Testis (tissue), 5 donors: ENCODE data around the gene DHPS. TPM values are rescaled to one million over a fixed set of nuclear protein-coding genes. Genes with fewer than 3 reads are reported as not detected.

Experiments
- DNase-seq: peaks from one replicate; pipeline ENCODE4 v3.0.0-alpha.2; 2019
- H3K27ac ChIP-seq, 2 donors: fragments of 200-600 bp; sonication (generic); one replicate each; pipeline ENCODE4 v1.5.1; 2019
- H3K27me3 ChIP-seq: fragments of 200-600 bp; sonication (generic); one replicate; pipeline ENCODE4 v1.5.1; 2019
- H3K36me3 ChIP-seq: fragments of 200-600 bp; sonication (generic); one replicate; pipeline ENCODE4 v1.5.1; 2017; ENCODE audit warnings: low read depth; ENCODE audit errors: missing control alignments
- H3K4me1 ChIP-seq: fragments of 200-600 bp; sonication (generic); one replicate; pipeline ENCODE4 v1.5.1; 2019
- H3K4me3 ChIP-seq, 2 donors: fragments of 200-600 bp; sonication (generic); one replicate each; pipeline ENCODE4 v1.5.1; 2017 to 2019
- H3K9me3 ChIP-seq: fragments of 200-600 bp; sonication (generic); one replicate; pipeline ENCODE4 v1.5.1; 2017
- POLR2A ChIP-seq: fragments of 450-650 bp; IDR thresholded peaks from one replicate; pipeline ENCODE4 v1.6.1; 2017; ENCODE audit warnings: antibody characterized with exemption, mild to moderate bottlenecking, moderate library complexity
- WGBS, 2 donors: methylation state at CpG; one replicate each; pipeline ENCODE4 v1.1.5; 2018; 5-methylcytosine and 5-hydroxymethylcytosine counted together
- intact Hi-C: fragments of 100-400 bp; cut with DNase I; formaldehyde crosslinking; loops from one replicate; pipeline ENCODE4 v1.15.1; 2023; ENCODE audit warnings: low total_unique reads
- long read RNA-seq, 2 donors: transcript quantifications; one replicate each; lab custom pipeline, GENCODE V29; 2026
- polyA plus RNA-seq: library from polyadenylated mRNA; stranded (reverse); fragments of 350-450 nt; fragmentation: Illumina TruSeq; extraction: RNeasy Lipid Tissue Mini Kit (QIAGEN cat#74804); gene quantifications from one replicate; pipeline ENCODE4 v1.2.3, GENCODE V29; 2014; ENCODE audit warnings: low read depth, low replicate concordance; ENCODE audit not compliant: insufficient read depth
- total RNA-seq, 2 donors: library from RNA; depleted of rRNA; stranded (reverse); fragments of >200 nt; gene quantifications; one replicate each; pipeline ENCODE4 v1.2.3, GENCODE V29; 2016
- TF ChIP-seq, protein P1 (sequence below), 3 experiments: fragments of 450-650 bp in 2 of 3; fragments of 200-600 bp in 1 of 3; sonication (generic) in 1 of 3; IDR thresholded peaks; one replicate each; pipeline ENCODE4 v1.5.1; 2016 to 2019; ENCODE audit warnings: antibody characterized with exemption in 3 of 3, mild to moderate bottlenecking in 2 of 3, moderate library complexity in 1 of 3

DHPS gene
- total RNA-seq (100 to 1,000 TPM in 1 of 2 donors, 10 to 100 TPM in 1; 85.9 to 119 TPM), polyA plus RNA-seq (50.2 TPM)
- long read RNA-seq, donor 1, transcript DHPS-201 (9 exons, 1,363 nt), result major isoform, 25 of 32 reads
- long read RNA-seq, donor 1, transcript DHPS-218 (2 exons, 1,085 nt), result minor isoform, 6 of 32 reads
- long read RNA-seq, donor 1, partial matches to known transcripts, result 0 of 32 reads
- long read RNA-seq, donor 1, other reads (novel, unspliced or antisense), result 0 of 32 reads
- long read RNA-seq, donor 2, transcript DHPS-201 (9 exons, 1,363 nt), result major isoform, 9 of 24 reads
- long read RNA-seq, donor 2, partial matches to known transcripts, result 7 of 24 reads
- long read RNA-seq, donor 2, other reads (novel, unspliced or antisense), result 0 of 24 reads

GRCh38 chr19:12681074-12681987, at the start of gene DHPS:
DHPS (minus strand) TSS chr19:12681880; CDS start chr19:12681766, 114 bp downstream.
- no peaks in the 10 kb centered on the region for H3K36me3 ChIP-seq
- no peak for TF ChIP-seq POLR2A
- TF ChIP-seq, protein P1, sequence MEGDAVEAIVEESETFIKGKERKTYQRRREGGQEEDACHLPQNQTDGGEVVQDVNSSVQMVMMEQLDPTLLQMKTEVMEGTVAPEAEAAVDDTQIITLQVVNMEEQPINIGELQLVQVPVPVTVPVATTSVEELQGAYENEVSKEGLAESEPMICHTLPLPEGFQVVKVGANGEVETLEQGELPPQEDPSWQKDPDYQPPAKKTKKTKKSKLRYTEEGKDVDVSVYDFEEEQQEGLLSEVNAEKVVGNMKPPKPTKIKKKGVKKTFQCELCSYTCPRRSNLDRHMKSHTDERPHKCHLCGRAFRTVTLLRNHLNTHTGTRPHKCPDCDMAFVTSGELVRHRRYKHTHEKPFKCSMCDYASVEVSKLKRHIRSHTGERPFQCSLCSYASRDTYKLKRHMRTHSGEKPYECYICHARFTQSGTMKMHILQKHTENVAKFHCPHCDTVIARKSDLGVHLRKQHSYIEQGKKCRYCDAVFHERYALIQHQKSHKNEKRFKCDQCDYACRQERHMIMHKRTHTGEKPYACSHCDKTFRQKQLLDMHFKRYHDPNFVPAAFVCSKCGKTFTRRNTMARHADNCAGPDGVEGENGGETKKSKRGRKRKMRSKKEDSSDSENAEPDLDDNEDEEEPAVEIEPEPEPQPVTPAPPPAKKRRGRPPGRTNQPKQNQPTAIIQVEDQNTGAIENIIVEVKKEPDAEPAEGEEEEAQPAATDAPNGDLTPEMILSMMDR (IDR thresholded peaks at IDR 0.05), result no peak
- H3K27ac ChIP-seq, result peak within 1 kb of the TSS; percentile 86 to 88
- H3K9me3 ChIP-seq, result no peaks in the 10 kb centered on the region
- DNase-seq, result peak; percentile 98
- H3K27me3 ChIP-seq, result no peaks in the 10 kb centered on the region
- H3K4me3 ChIP-seq, result peak within 1 kb of the TSS; percentile 70 to 94
- peaks cover 10% of the 10 kb centered on the region for H3K4me1 ChIP-seq
- whole genome bisulfite sequencing, 2 donors, result 0 to 1% methylated on average over 42 to 63 of the region's 68 CpGs
- intact Hi-C loops, result no loop called here

DNA sequence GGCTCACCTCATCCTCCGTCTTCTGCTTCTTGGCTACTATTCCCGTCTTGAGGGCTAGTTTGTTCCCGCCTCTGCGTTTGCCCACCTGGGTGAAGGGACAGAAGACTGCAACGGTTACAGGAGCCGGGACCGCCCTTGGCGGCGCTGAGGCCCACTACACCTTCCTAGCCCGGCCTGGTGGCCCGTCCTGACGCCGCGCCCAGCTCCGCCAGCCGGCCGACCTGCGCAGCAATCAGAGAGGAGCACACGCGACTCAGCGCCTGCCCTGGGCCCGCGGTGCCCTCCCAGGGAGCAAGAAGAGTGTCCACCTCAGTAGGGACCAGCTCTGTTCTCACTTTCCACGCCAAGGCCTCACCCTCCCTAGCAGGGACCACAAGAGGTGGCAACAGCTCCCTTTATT, 49.7 kb upstream of the DHPS start:
- TF ChIP-seq, protein P1 (IDR thresholded peaks at IDR 0.05), result no peak
- TF ChIP-seq POLR2A, result no peak
- DNase-seq, result no peak
- Histone ChIP-seq H3K27ac (no peak overlapping the region), H3K4me3 (no peak overlapping the region), H3K36me3 (no peaks in the 10 kb centered on the region), H3K4me1 (peaks cover 16% of the 10 kb centered on the region), H3K27me3 (no peaks in the 10 kb centered on the region), H3K9me3 (no peaks in the 10 kb centered on the region)
- WGBS, 2 donors, result 90 to 93% methylated on average over 21 to 24 of the region's 24 CpGs
- intact Hi-C loops, result loop anchor here (10.0 kb wide), 1 partner anchor 63 kb away; the partner anchor contains the start of gene JUNB

- 71 to 72% methylated on average over 3 of the region's 3 CpGs for WGBS, 2 donors
- TF ChIP-seq POLR2A, result no peak
- TF ChIP-seq, protein P1 (IDR thresholded peaks at IDR 0.05), result no peak
- Histone ChIP-seq H3K36me3 (no peaks in the 10 kb centered on the region), H3K4me1 (peaks cover 16% of the 10 kb centered on the region), H3K27ac (no peak overlapping the region), H3K27me3 (no peaks in the 10 kb centered on the region), H3K9me3 (no peaks in the 10 kb centered on the region), H3K4me3 (no peak overlapping the region)
- no peak for DNase-seq
- intact Hi-C loops, result loop anchor here (10.0 kb wide), 1 partner anchor 65 kb away; the partner anchor contains the start of gene JUNB
Observed at GRCh38 chr19:12730064-12730463, 48.4 kb upstream of the DHPS start.

- TF ChIP-seq POLR2A, result no peak
- TF ChIP-seq, protein P1 (IDR thresholded peaks at IDR 0.05), result no peak
- no peaks in the 10 kb centered on the region for H3K27me3 ChIP-seq
- intact Hi-C loops, result no loop called here
Observed at GRCh38 chr19:12727745-12728433, 46.2 kb upstream of the DHPS start.

More at GRCh38 chr19:12727745-12728433, 46.2 kb upstream of the DHPS start:
- no peak overlapping the region for H3K27ac ChIP-seq
- DNase-seq, result no peak
- no peaks in the 10 kb centered on the region for H3K9me3 ChIP-seq
- peaks cover 23% of the 10 kb centered on the region for H3K4me1 ChIP-seq
- H3K4me3 ChIP-seq, result no peak overlapping the region
- H3K36me3 ChIP-seq, result no peaks in the 10 kb centered on the region
- 85 to 94% methylated on average over 8 to 9 of the region's 9 CpGs for WGBS, 2 donors
